ENCODE data around the gene SERHL2.
A peak's percentile ranks its signal among the peaks of the same experiment; 100 is the strongest.
"Not testable (repeated sequence)": the region's sequence is repeated elsewhere in the genome, so short reads cannot be mapped to it uniquely, and the experiment has no call there.

SERHL2 gene

DNA sequence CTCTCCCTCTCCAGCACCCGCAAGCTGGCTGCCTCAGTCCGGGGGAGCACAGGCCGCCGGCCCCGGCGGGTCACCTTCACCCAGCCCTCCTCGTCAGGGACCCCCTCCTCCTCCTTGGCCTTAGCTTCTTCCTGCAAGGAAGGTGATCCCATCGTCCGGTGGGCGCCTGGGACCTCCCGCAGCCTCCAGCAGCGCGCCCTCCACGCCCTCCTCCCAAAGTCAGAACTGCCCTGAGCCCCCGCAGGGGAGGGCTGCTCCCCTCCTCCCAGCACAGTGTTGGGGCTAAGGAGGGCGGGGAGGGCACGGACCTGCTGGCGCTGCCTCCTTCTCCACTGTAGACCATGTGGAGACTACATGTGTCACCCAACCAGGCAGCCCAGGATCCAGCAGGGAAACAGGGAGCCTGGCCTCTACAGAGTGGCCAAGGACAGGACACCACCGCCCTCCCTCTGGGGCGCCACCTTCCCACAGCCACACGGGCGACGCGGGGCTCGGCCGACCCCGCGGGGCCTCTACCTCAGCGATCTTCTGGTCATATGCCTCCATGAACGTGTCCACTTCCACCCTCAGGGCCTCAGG lies 22.3 kb downstream of the SERHL2 start:
- not testable (repeated sequence) for DNase-seq

DNA sequence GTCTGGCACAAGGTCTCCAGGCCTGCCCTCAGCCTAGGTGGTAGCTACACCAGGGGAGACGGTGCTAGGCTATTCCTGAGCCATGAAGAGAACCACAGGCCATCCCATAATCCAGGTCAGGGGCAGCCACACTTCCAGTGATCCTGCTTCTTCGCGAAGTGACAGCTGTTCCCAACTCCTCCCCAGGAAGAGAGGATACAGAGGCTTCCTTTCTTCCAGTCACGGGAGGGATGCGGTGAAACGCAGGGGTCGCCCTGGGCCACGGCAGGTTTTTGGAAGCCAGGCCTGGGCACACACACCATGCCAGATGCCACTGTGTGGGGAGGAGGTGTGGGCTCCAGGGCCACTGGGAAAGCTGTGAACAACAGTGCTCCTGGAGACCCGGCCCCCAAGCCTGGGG lies 23.4 kb downstream of the SERHL2 start:
- not testable (repeated sequence) for DNase-seq

DNA sequence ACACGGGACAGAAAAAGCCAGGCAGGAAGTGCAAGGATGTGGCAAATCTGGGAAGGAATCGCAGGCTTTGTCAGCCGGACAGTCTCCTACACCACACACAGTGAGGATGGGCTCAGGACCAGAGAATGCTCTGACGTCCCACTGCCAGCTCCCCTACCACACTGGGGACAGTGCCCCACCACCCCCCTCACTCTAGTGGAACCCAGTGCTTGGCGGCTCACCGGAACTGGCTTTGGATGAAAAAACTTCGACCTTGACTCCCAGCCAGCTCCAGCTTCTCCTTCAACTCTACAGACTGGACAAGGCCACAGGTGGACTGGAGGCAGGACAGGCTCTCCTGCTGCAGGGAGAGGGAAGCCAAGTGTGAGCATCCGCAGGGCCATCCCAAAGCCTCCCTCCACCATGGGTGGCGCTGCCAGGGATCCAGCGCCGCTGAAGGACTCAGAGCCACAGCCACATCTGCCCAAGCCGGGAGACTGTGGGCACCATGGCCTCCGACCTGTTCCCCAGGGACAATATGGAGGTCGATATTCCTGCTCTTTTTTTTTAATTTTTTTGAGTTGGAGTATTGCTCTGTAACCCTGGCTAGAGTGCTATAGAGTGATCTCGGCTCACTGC lies 24.0 kb downstream of the SERHL2 start:
- no peak for DNase-seq

DNA sequence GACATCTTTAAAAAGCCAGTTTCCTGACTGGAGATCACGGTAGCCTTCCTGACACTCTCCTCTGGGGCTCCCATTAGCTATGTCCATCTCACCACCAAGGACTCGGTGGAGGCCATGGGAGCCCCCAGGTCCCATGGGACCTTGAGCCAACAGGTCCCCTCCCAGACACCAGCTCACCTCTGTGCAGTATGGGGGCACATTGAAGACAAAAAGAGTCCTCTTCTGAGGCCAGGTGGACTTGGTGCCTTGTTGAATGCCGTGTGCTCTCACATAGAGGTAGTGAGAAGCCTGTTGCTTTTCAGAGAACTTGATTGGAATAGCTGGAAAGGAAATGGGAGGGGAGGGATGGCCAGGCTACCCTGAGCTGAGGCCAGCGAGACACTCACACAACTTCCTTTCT lies 26.3 kb downstream of the SERHL2 start:
- not testable (repeated sequence) for DNase-seq

DNA sequence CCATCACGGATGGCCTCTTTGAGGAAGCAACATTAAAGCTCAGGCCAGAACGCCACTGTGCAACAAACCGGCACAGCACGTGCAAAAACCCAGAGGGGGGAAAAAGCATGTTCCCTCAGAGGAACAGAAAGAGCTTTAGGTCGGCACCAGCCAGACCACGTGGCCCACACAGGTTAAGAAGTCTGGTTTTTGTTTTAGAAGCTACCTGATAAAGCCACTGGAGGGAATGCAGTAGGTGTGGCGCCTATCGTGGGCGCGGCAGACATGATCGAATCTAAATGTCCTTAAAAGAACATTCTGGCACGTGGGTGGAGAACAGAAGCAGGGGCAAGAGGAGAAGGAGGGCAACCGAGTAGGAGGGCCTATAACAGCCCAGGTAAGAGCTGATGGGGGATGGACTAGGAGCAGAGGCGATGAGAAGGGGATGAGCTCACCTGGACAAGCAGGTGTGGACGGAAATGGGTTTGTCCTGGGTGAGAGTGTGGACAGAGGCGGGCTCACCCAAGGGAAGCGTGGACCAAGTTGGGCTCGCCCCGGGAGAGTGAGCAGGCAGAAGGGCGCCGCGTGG lies 27.5 kb downstream of the SERHL2 start:
- DNase-seq, result not testable (repeated sequence)

DNA sequence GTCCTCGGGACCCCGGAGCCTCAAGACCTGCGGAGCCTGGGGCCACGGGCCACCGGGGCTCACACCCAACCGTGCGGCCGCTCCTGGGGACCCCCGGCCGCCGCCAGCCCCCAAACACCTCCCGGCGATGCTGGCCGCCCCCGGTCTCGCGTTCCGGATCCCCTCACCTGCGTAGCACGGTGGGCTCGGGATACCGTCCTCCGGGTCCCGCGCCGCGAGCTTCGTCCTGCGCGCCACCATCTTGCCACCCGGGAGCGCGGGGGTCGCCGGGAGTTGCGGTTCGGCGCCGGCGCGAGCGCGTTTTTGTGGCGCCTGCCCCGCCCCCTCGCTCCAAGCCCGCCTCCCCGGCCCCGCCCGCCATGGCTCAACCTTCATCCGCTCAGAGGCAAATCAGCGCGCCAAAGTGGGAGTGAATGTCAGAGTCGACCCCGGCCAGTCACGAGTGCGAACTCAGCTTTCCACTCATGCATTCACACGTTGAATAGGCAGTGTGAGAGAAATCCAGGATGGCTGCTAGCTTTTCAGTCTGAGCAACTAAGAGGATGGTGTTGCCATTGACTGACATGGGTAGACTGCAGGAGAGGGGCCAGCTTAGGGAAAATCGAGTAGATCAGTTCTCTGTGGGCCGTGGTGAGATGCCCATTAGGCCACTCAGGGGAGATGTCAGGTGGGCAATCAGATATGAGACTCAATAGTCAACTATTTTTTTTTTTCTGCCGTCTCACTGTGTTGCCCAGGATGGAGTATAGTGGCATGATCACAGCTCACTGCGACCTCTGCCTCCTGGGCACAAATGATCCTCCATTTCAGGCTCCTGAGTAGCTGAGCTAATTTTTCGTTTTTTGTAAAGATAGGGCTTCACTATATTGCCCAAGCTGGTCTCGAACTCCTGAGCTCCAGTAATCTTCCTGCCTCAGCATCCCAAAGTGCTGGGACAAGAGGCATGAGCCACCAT lies 28.3 kb downstream of the SERHL2 start:
- DNase-seq, result peak; percentile 85

DNA sequence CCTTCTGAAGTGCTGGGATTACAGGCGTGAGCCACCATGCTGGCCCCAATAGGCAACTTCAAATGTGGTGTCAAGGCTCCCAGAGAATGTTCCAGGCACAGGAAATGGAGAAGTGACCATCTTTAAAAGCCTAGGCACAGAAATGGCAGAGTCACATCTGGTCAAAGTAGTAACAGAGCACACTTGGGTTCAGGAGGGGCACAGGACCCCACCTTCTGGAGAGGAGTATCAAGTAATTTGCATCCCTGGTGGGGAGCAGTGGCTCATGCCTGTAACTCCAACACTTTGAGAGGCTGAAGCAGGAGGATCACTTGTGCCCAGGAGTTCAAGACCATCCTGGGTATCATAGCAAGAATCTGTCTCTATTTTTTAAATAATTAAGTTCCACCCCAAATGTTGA lies 29.2 kb downstream of the SERHL2 start:
- no peak for DNase-seq

DNA sequence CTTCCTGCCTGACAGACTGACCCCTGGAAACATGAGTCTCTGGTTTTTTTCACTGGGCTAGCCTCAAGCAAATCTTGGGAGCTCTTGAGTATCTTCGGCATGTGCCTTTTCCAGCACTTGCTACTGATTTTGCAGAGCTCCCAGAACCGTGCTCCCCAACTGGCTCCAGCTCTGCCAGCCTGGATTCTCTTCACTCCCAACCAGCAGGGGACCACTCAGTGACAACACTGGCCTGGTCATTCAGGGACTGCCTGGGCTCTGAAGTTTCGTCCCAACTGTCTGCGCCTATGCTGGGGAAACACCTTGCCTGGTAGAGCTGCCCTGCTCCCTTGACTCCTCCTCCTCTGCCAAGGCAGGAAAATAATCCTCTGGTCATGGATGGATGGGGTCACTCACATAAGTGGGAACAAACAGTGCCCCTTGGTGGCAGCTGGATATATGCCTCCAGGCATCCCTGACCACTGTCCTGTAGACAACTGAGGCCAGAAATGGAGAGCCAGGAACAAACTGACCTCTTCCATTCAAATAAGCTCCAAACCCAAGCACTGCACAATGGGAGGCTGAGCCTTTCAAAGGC lies 30.7 kb downstream of the SERHL2 start:
- DNase-seq, result no peak

DNA sequence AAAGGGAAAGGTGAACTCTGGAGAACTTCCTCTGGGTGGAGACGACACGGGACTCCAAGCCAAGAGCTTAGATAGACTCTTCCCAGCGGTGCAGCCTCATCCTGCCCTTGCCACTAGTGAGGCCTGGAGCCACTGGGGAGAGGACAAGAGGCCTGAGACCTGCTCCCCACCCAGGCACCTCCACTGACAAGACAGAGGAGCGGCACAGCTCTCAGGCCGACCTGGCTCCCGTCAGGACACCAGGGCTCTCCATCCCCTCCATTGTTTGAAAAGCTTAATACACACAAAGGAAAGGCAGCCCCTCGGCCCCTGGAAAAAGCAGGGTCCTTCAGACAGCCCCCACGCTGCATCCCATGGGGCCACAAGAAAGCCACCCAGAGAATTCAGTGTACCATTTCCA lies 31.3 kb downstream of the SERHL2 start:
- no peak for DNase-seq

DNA sequence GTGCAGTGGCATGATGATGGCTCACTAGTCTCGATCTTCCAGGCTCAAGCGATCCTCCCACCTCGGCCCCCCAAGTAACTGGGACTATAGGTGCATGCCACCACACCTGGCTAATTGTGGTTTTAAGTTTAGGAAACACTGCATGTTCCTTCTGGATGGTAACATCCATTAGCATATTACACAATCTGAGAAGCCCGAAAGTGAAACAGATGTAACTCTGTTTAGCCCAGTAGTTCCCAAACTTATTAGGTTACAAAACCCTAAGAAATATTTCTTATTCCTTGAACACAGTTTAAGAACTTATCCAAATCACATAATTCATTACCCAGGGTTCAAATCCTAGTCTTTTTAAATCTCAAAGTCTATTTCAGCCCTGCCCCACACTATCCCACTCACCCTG lies 32.6 kb downstream of the SERHL2 start:
- DNase-seq, result no peak

DNA sequence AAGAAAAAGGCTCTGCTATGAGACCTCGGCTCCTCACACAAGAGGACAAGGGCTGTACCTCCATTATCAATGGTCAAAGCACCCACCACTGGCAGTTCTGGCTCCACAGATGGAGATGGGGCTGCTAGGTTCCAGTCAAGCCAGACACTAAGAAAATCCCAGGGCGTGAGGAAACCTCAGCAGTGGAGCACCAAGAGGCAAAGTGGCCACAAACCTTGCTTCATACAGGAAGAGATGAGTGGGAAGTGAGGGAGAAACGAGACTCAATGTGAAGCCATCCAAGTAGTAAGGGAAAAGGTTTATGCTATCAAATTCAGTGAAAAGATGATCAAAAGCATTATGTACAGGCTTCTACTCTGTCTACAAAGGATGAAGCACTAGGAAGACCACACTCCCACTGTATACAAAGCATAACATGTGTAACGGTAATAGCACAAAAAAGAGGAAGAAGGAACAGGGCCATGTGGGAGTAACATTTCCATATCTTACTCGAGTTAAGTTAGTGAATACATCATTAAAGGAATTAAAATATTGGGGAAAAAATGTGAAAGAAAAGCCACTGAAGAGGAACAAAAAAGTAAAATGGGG lies 33.9 kb downstream of the SERHL2 start:
- DNase-seq, result no peak

DNA sequence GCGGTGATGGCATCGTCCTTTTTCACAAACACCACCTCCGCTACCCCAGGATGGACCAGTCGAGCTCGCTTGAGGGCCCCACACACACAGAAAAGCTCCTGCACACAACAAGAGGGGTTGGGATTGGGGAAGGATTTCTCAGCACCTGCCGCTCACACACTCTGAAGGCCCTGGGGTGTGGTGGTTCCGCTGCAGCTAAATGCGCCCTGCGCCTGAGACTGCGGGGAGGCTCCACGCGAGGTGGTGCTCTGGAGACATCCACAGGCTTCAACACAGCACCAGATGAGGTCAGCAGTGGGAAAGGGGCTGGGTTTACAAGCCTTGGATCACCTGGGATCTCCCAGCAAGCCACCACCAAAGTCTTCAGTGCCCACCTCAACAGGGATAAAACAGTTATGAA lies 38.2 kb downstream of the SERHL2 start:
- DNase-seq, result no peak

DNA sequence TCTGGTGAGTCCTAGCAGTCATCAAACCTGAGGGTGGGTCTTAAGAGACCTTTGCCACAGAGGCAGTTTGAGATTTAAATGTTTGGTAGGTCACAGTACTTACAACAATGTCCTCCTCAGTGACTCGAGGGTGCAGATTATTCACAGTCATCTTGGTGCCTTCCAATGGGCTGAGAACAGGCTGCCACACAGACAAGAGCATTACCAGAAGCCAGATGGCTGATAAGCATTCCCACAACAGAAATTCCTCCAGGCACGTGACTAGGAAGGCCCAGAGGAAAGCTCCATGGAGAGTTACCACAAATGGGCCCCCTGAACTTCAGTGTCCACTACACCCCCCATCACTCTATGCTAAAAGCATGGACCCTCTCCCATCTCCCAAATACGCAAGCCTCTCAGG lies 41.7 kb downstream of the SERHL2 start:
- DNase-seq, result no peak

DNA sequence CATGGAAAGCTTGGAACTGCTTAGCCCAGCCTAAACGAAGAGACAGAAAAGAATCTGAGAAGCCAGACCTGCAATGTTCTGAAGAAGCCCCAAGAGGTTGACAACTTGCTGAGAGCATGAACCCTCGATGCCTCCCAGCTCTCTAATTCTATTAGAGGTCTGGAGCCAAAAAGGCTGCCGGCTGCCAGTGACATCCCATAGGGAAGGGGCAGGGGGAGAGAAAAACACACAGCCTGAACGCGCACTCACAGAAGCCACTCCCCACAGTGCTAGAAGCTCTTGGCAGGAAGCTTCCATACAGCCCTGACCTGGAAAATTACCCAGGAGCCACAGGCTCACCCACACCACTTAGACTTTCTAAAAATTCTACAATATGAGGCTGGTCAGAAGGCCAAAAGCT lies 42.6 kb downstream of the SERHL2 start:
- DNase-seq, result no peak

DNA sequence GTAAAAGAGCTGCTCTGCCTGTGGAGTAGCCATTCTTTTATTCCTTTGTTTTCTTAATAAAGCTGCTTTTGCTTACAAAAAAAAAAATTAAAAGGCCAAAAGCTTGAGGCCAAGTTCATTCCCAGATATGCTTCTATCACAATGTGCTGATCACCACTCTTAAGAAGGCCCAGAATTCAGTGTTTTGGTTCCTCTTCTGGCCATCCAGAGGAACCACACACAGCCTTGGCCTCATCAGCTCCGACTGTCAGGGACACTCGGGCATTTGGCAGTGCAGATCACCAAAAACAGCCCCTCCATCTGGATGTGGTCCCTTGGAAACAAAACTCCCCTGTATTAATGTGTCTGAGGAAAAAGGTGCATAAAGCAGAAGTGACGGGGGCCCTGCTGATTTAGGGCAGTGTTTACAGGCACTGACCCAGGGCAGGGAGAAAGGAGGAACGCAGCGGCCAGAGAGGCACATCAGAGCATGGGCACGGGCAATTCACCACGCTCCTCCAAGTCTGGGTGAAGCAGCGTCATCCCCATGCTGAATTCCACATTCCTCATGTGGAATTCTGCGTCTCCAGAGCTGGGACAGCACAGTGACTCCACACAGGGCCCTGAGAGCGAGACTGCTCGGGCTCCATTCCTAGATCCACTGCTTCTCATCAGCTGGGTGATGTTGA lies 43.2 kb downstream of the SERHL2 start:
- DNase-seq, result no peak

DNA sequence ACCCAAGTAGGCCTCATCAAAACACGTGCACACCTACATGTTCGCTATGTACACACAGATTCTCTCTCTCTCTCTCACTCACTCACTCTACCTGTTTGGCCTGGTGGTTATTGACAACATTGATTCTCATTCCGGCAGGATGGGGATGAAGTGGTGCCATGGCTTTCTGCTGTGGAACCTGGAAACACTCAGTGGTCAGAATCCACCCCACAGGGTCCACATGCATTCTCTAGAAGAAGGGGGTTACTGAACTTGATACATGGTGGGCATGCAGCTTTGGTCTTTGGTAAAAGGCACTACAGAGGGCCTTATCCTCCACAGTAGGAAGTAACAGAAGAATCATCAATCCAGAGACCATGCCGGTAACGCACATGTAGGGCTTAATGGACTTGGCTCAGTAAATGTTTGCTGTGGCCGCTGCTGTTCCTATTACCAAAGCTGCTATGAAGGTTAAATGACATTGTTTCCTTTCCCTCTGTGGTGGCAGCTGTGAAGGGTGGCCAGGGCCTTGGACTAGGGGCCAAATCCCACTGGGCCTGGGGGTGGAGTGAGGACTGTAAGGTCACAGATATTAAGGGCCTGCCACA lies 48.2 kb downstream of the SERHL2 start:
- DNase-seq, result no peak

DNA sequence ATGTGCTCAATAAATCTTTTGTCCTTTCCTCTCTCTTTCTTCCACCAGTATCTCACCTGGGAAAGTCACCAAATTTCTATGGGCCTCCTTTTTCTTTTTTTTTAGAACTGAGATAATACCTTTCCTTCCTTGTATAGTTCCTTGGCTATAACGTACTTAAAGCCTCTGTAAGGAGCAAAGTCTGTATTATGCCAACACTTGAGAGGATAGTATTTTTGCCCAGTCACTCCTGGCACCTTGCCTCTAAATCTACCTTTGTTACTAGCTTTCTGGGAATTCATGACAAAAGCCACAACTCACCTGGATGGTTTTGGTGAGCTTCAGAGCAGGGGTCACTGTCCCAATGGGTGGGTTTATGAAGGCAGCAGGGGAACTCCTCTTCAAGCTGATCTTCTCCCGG lies 48.7 kb downstream of the SERHL2 start:
- no peak for DNase-seq

DNA sequence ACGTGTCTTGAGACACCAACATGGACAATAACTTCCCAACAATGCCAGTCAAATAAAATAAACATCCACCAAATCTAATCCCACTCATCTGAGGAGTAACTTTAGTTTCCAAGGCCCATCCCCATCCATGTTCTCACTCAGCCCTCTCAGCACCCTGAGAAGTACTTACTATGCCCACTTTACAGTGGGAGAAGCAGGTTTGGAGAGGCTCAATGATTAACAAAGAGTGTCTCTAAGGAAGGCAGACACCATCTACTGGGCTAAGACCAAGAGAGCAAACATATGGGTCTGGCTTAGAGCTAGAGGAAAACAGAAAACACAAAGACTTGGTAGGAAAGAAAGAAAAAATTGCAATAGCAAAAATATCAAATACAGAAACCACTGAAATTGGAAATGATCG lies 49.7 kb downstream of the SERHL2 start:
- no peak for DNase-seq

DNA sequence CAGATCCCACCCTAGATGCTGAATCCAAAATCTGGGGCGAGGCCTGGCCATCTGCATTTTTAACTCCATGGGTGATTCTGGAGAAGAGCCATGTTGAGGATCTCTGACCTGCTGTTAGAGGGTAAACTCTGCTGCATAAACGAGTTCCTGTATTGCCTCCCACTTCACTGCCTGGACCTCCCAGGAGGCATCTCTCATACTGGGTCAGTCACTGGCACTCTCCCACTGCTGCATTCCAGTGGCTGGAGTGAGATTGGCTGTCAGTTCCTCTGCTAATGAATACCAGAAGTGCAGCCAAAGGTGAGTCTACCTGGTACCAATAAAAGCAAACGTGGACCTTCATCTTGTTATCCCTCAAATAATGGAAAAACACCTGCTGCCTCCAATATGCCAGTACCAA lies 50.6 kb downstream of the SERHL2 start:
- DNase-seq, result no peak

DNA sequence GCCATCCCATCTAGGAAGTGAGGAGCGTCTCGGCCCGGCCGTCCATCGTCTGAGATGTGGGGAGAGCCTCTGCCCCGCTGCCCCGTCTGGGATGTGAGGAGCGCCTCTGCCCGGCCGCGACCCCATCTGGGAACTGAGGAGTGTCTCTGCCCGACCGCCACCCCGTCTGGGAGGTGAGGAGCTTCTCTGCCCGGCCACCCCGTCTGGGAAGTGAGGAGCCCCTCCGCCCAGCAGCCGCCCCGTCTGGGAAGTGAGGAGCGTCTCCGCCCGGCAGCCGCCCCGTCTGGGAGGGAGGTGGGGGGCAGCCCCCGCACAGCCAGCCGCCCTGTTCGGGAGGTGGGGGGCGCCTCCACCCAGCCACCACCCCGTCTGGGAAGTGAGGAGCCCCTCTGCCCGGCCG lies 53.9 kb downstream of the SERHL2 start:
- not testable (repeated sequence) for DNase-seq

DNA sequence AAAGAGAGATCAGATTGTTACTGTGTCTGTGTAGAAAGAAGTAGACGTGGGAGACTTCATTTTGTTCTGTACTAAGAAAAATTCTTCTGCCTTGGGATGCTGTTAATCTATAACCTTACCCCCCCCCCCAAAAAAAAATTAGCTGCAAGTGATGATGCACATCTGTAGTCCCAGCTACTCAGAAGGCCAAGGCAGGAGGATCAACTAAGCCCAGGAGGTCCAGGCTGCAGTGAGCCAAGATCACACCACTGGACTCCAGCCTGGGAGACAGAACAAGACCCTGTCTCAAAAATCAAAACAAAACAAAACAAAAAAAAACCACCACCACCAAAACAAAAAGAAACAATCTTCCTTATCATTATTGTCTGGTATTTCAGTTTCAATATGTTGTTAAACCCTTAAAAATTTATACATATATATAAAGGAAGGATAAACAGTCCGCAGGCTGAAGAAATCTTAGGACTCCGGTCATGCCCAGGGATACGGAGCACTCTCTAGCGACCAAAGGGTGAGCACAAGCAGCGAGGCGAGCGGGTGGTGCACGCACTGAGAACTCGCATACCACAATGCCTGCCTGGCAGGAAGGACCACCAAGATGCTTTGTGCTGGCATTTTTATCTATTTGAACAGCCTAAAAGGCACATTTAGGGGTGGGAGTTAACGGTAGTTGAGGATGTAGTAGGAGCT lies 54.5 kb downstream of the SERHL2 start:
- no peak for DNase-seq
